PC-9 (cell line): ENCODE measurements around the gene CEP41. TPM values are rescaled to one million over a fixed set of nuclear protein-coding genes. Genes with fewer than 3 reads are reported as not detected.

ENCODE experiments used
- BruUV-seq: library from RNA; stranded (reverse); fragments of 400-500 nt; replicated peaks from 2 replicates; lab custom pipeline; 2021; lab: Mats Ljungman, UMichigan
- CTCF ChIA-PET: fragments of 300-600 bp; sonication (Branson Sonifier 250); formaldehyde crosslinking; loops from one replicate; lab custom pipeline; 2022; ENCODE audit warnings: antibody characterized with exemption; lab: Charles Lee
- POLR2A ChIA-PET: fragments of 300-600 bp; sonication (Branson Sonifier 250); formaldehyde crosslinking; loops from one replicate; lab custom pipeline; 2022; ENCODE audit warnings: antibody characterized with exemption; ENCODE audit not compliant: unreplicated experiment; lab: Charles Lee
- DNase-seq, 2 experiments: peaks; one replicate each; pipeline versions ENCODE4 v3.0.0 to v3.0.0-alpha.2; 2015 to 2022; ENCODE audit warnings: mixed read lengths in 1 of 2
- H2AFZ ChIP-seq: fragments of 200-600 bp; sonication (generic); 2 replicates; pipeline ENCODE4 v1.8.1; 2017; ENCODE audit warnings: antibody characterized with exemption
- H3F3A ChIP-seq: fragments of 200-600 bp; sonication (generic); 2 replicates; pipeline ENCODE4 v1.8.1; 2017; ENCODE audit warnings: antibody characterized with exemption, mild to moderate bottlenecking, low read depth; ENCODE audit not compliant: insufficient read depth
- H3K27ac ChIP-seq: fragments of 200-600 bp; sonication (generic); 2 replicates; pipeline ENCODE4 v1.6.1; 2016; ENCODE audit warnings: mixed run types
- H3K27me3 ChIP-seq: fragments of 200-600 bp; sonication (generic); 2 replicates; pipeline ENCODE4 v1.6.1; 2016; ENCODE audit warnings: low read depth, mixed run types; ENCODE audit not compliant: insufficient read depth
- H3K36me3 ChIP-seq: fragments of 200-600 bp; sonication (generic); 2 replicates; pipeline ENCODE4 v1.6.1; 2016; ENCODE audit warnings: low read depth, mixed run types
- H3K4me1 ChIP-seq: fragments of 200-600 bp; sonication (generic); replicated peaks from 2 replicates; pipeline ENCODE4 v1.6.1; 2016; ENCODE audit warnings: mixed run types; ENCODE audit not compliant: insufficient read depth
- H3K4me2 ChIP-seq: fragments of 200-600 bp; sonication (generic); 2 replicates; pipeline ENCODE4 v1.6.1; 2017; ENCODE audit warnings: mixed run types
- H3K4me3 ChIP-seq: fragments of 200-600 bp; sonication (generic); 2 replicates; pipeline ENCODE4 v1.6.1; 2016; ENCODE audit warnings: mixed run types
- H3K79me2 ChIP-seq: fragments of 200-600 bp; sonication (generic); 2 replicates; pipeline ENCODE4 v1.6.1; 2017; ENCODE audit warnings: low read depth, mixed run types
- H3K9me2 ChIP-seq: fragments of 200-600 bp; sonication (generic); 2 replicates; pipeline ENCODE4 v1.8.1; 2017; ENCODE audit warnings: mild to moderate bottlenecking; ENCODE audit not compliant: insufficient read depth
- H3K9me3 ChIP-seq: fragments of 200-600 bp; sonication (generic); 2 replicates; pipeline ENCODE4 v1.8.1; 2016; ENCODE audit warnings: low read depth; ENCODE audit not compliant: insufficient read depth
- H4K20me1 ChIP-seq: fragments of 200-600 bp; sonication (generic); 2 replicates; pipeline ENCODE4 v1.8.1; 2017; ENCODE audit not compliant: insufficient read depth
- CTCF ChIP-seq: fragments of 200-600 bp; sonication (generic); conservative IDR thresholded peaks from 2 replicates; pipeline ENCODE4 v1.6.1; 2017; ENCODE audit warnings: mixed run types, antibody characterized with exemption, mild to moderate bottlenecking, moderate library complexity
- EZH2 ChIP-seq: fragments of 200-600 bp; sonication (generic); IDR thresholded peaks from 2 replicates; pipeline ENCODE4 v1.8.0; 2017; ENCODE audit warnings: antibody characterized with exemption, low read depth
- intact Hi-C: fragments of 100-400 bp; cut with micrococcal nuclease; formaldehyde crosslinking; loops from one replicate; pipeline ENCODE4 v1.10.0; 2022; ENCODE audit not compliant: unreplicated experiment
- total RNA-seq: library from RNA; stranded (reverse); gene quantifications from 2 replicates; pipeline ENCODE4 v1.2.3, GENCODE V29; 2021

The CEP41 gene
- total RNA-seq, 1 experiment from 2014 or later, result 18.0 TPM

- H3K27me3 ChIP-seq, result no peaks in the 10 kb centered on the region
- no peaks in the 10 kb centered on the region for H3K9me3 ChIP-seq
- H3K36me3 ChIP-seq, result no peaks in the 10 kb centered on the region
- H3F3A ChIP-seq, result peaks cover 9% of the 10 kb centered on the region; the same call in 1 of the 2 replicates
- H3K4me1 ChIP-seq, result peaks cover 17% of the 10 kb centered on the region
- intact Hi-C loops, result no loop called here
- DNase-seq, result no peak
- no TSS peak for BruUV-seq
- no peak overlapping the region for H3K27ac ChIP-seq
- no peak overlapping the region for H3K4me3 ChIP-seq
- no peak overlapping the region for H2AFZ ChIP-seq
- no peak overlapping the region for H3K4me2 ChIP-seq
- ChIA-PET POLR2A (no interaction called here), CTCF (no interaction called here)
- no peaks in the 10 kb centered on the region for H3K79me2 ChIP-seq
- TF ChIP-seq CTCF (no peak), EZH2 (no peak)
- no peaks in the 10 kb centered on the region for H4K20me1 ChIP-seq
- no peaks in the 10 kb centered on the region for H3K9me2 ChIP-seq
Measured at GRCh38 chr7:130346177-130346905, 94.5 kb downstream of the CEP41 start.

GRCh38 chr7:130345725-130346124, 95.1 kb downstream of the CEP41 start:
- ChIA-PET POLR2A (no interaction called here), CTCF (no interaction called here)
- TF ChIP-seq EZH2 (no peak), CTCF (no peak)
- Histone ChIP-seq H3K36me3 (no peaks in the 10 kb centered on the region), H3K27ac (no peak overlapping the region), H3F3A (peaks cover 7% of the 10 kb centered on the region; the same call in 1 of the 2 replicates), H2AFZ (no peak overlapping the region), H3K9me2 (no peaks in the 10 kb centered on the region), H3K9me3 (no peaks in the 10 kb centered on the region), H4K20me1 (no peaks in the 10 kb centered on the region), H3K4me3 (no peak overlapping the region), H3K79me2 (no peaks in the 10 kb centered on the region), H3K4me2 (no peak overlapping the region), H3K27me3 (no peaks in the 10 kb centered on the region), H3K4me1 (peaks cover 11% of the 10 kb centered on the region)
- no peak for DNase-seq
- BruUV-seq, result no TSS peak
- intact Hi-C loops, result no loop called here

- no TSS peak for BruUV-seq
- no peak overlapping the region for H3K4me3 ChIP-seq
- H3K36me3 ChIP-seq, result no peaks in the 10 kb centered on the region
- ChIA-PET CTCF (no interaction called here), POLR2A (no interaction called here)
- H3K27me3 ChIP-seq, result no peaks in the 10 kb centered on the region
- no peak overlapping the region for H3K27ac ChIP-seq
- intact Hi-C loops, result no loop called here
- H4K20me1 ChIP-seq, result no peaks in the 10 kb centered on the region
- no peak overlapping the region for H2AFZ ChIP-seq
- no peak for DNase-seq
- H3K4me1 ChIP-seq, result peaks cover 5% of the 10 kb centered on the region
- H3K9me2 ChIP-seq, result no peaks in the 10 kb centered on the region
- no peak for TF ChIP-seq CTCF
- TF ChIP-seq EZH2, result no peak
- H3F3A ChIP-seq, result peaks cover under 1% of the 10 kb centered on the region; the same call in 1 of the 2 replicates
- no peaks in the 10 kb centered on the region for H3K9me3 ChIP-seq
- no peak overlapping the region for H3K4me2 ChIP-seq
- H3K79me2 ChIP-seq, result no peaks in the 10 kb centered on the region
Measured at GRCh38 chr7:130345136-130345535, 95.7 kb downstream of the CEP41 start.
